Neural cell (in vitro differentiated cells): ENCODE data around the gene ETNK2. TPM values are rescaled to one million over a fixed set of nuclear protein-coding genes. Genes with fewer than 3 reads are reported as not detected.

Experiments used
- H2AFZ ChIP-seq: fragments of 200-600, 300-800 bp; sonication (generic), shearing (Covaris generic); 2 replicates; pipeline ENCODE4 v1.6.0; 2014; ENCODE audit warnings: low read depth, mild to moderate bottlenecking, antibody characterized with exemption, low read length, moderate library complexity
- H3F3A ChIP-seq: fragments of 200-600 bp; shearing (Covaris generic); 2 replicates; pipeline ENCODE4 v1.6.1; 2016; ENCODE audit warnings: mild to moderate bottlenecking, moderate library complexity, mixed read lengths, antibody characterized with exemption, low read length; ENCODE audit not compliant: insufficient read depth, poor library complexity, severe bottlenecking
- H3K27ac ChIP-seq: fragments of 200-600, 300-800 bp; sonication (generic), shearing (Covaris generic); 2 replicates; pipeline ENCODE4 v1.5.1; 2014; ENCODE audit warnings: mild to moderate bottlenecking, low read length, moderate library complexity
- H3K27me3 ChIP-seq: fragments of 300-800, 200-600 bp; sonication (generic), shearing (Covaris generic); 2 replicates; pipeline ENCODE4 v1.6.0; 2014; ENCODE audit warnings: mild to moderate bottlenecking, low read depth, low read length, moderate library complexity; ENCODE audit not compliant: insufficient read depth
- H3K36me3 ChIP-seq: fragments of 300-800, 200-600 bp; sonication (generic), shearing (Covaris generic); 2 replicates; pipeline ENCODE4 v1.5.1; 2014; ENCODE audit warnings: mild to moderate bottlenecking, antibody characterized with exemption, low read length, moderate library complexity; ENCODE audit not compliant: insufficient read depth
- H3K4me2 ChIP-seq: fragments of 300-800, 200-600 bp; sonication (generic), shearing (Covaris generic); 2 replicates; pipeline ENCODE4 v1.6.0; 2014; ENCODE audit warnings: mild to moderate bottlenecking, low read length
- H3K4me3 ChIP-seq: fragments of 300-800, 200-600 bp; sonication (generic), shearing (Covaris generic); 2 replicates; pipeline ENCODE4 v1.5.1; 2014; ENCODE audit warnings: mild to moderate bottlenecking, low read length, moderate library complexity
- H3K79me2 ChIP-seq: fragments of 200-600 bp; shearing (Covaris generic); replicated peaks from 2 replicates; pipeline ENCODE4 v1.6.0; 2014; ENCODE audit warnings: mild to moderate bottlenecking, low read length, moderate library complexity; ENCODE audit not compliant: insufficient read depth
- H3K9ac ChIP-seq: fragments of 300-800, 200-600 bp; sonication (generic), shearing (Covaris generic); 2 replicates; pipeline ENCODE4 v1.6.1; 2016; ENCODE audit warnings: mild to moderate bottlenecking, low read length, mixed read lengths
- H3K9me2 ChIP-seq: fragments of 200-600 bp; shearing (Covaris generic); 2 replicates; pipeline ENCODE4 v1.6.1; 2016; ENCODE audit warnings: mild to moderate bottlenecking, low read length, mixed read lengths; ENCODE audit not compliant: insufficient read depth
- H3K9me3 ChIP-seq: fragments of 200-600, 300-800 bp; sonication (generic), shearing (Covaris generic); 2 replicates; pipeline ENCODE4 v1.6.1; 2016; ENCODE audit warnings: mild to moderate bottlenecking, mixed run types, low read length, moderate library complexity, mixed read lengths
- H4K20me1 ChIP-seq: fragments of 200-600 bp; shearing (Covaris generic); 2 replicates; pipeline ENCODE4 v1.6.1; 2016; ENCODE audit warnings: mild to moderate bottlenecking, mixed run types; ENCODE audit not compliant: insufficient read depth
- EP300 ChIP-seq: fragments of 450-650 bp; conservative IDR thresholded peaks from 2 replicates; pipeline ENCODE4 v1.6.1; 2014; ENCODE audit warnings: antibody characterized with exemption, mild to moderate bottlenecking, moderate library complexity; ENCODE audit not compliant: poor library complexity, severe bottlenecking
- EZH2 ChIP-seq: fragments of 200-600, 300-800 bp; shearing (Covaris generic), sonication (generic); IDR thresholded peaks from 2 replicates; pipeline ENCODE4 v1.6.1; 2014; ENCODE audit warnings: antibody characterized with exemption, low read length, borderline replicate concordance, mild to moderate bottlenecking; ENCODE audit not compliant: insufficient read depth, poor library complexity, severe bottlenecking
- MXI1 ChIP-seq: fragments of 450-650 bp; conservative IDR thresholded peaks from 2 replicates; pipeline ENCODE4 v1.6.1; 2014; ENCODE audit warnings: antibody characterized with exemption, mild to moderate bottlenecking; ENCODE audit not compliant: poor library complexity, severe bottlenecking
- POLR2AphosphoS5 ChIP-seq: IDR thresholded peaks from 2 replicates; pipeline ENCODE4 v1.6.1; 2012
- RAD21 ChIP-seq: fragments of 450-650 bp; conservative IDR thresholded peaks from 2 replicates; pipeline ENCODE4 v1.6.1; 2014; ENCODE audit warnings: antibody characterized with exemption, mild to moderate bottlenecking, moderate library complexity
- SMC3 ChIP-seq: fragments of 450-650 bp; conservative IDR thresholded peaks from 2 replicates; pipeline ENCODE4 v1.6.1; 2014; ENCODE audit warnings: antibody characterized with exemption, mild to moderate bottlenecking, moderate library complexity; ENCODE audit not compliant: poor library complexity
- TAF1 ChIP-seq: IDR thresholded peaks from 2 replicates; pipeline ENCODE4 v1.6.1; 2012; ENCODE audit warnings: low read depth
- polyA plus RNA-seq: library from polyadenylated mRNA; depleted of rRNA; stranded (reverse); fragments of >200 nt; gene quantifications from 2 replicates; pipeline ENCODE4 v1.2.3, GENCODE V29; 2014
- TF ChIP-seq, protein P1 (sequence below): IDR thresholded peaks from 2 replicates; pipeline ENCODE4 v1.6.1; 2012; ENCODE audit warnings: borderline replicate concordance
- TF ChIP-seq, protein P2 (sequence below): fragments of 450-650 bp; IDR thresholded peaks from 2 replicates; pipeline ENCODE4 v1.5.1; 2014; ENCODE audit warnings: antibody characterized with exemption, mild to moderate bottlenecking, moderate library complexity; ENCODE audit not compliant: poor library complexity, severe bottlenecking

ETNK2 gene
- polyA plus RNA-seq, 1 donor from 2014 or later, result 26.7 TPM

DNA sequence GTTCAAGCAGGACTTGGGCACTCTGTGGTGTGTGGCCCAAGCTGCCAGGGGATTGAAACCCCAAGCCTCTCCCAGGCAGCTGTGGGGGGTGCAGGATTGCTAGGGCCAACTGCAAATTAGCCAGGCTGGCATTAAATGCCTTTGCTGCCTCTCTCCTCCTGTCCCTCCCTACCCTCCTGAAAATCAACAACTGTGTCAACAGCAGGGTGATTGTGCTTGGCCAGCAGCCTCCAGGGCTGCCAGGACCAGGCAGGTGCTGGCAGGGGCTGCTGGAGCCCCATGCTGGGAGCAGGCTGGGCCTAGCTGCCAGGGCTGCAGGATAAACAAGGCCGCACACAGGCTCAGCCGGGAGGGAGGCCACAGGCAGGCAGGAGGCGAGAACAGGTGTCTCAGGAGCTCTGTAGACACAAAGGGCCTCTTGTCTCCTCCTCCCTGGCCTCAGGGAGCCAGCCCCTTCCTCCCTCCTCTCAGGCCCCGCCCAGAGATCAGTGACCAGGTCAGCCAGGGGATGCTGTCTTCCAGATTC is 67.5 kb downstream of the ETNK2 start:
- TF ChIP-seq MXI1 (no peak), RAD21 (no peak), POLR2AphosphoS5 (no peak), EP300 (no peak), EZH2 (no peak), SMC3 (no peak)
- TF ChIP-seq, protein P1, sequence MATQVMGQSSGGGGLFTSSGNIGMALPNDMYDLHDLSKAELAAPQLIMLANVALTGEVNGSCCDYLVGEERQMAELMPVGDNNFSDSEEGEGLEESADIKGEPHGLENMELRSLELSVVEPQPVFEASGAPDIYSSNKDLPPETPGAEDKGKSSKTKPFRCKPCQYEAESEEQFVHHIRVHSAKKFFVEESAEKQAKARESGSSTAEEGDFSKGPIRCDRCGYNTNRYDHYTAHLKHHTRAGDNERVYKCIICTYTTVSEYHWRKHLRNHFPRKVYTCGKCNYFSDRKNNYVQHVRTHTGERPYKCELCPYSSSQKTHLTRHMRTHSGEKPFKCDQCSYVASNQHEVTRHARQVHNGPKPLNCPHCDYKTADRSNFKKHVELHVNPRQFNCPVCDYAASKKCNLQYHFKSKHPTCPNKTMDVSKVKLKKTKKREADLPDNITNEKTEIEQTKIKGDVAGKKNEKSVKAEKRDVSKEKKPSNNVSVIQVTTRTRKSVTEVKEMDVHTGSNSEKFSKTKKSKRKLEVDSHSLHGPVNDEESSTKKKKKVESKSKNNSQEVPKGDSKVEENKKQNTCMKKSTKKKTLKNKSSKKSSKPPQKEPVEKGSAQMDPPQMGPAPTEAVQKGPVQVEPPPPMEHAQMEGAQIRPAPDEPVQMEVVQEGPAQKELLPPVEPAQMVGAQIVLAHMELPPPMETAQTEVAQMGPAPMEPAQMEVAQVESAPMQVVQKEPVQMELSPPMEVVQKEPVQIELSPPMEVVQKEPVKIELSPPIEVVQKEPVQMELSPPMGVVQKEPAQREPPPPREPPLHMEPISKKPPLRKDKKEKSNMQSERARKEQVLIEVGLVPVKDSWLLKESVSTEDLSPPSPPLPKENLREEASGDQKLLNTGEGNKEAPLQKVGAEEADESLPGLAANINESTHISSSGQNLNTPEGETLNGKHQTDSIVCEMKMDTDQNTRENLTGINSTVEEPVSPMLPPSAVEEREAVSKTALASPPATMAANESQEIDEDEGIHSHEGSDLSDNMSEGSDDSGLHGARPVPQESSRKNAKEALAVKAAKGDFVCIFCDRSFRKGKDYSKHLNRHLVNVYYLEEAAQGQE, result no peak
- no peaks in the 10 kb centered on the region for H3F3A ChIP-seq
- H3K79me2 ChIP-seq, result no peaks in the 10 kb centered on the region
- no peak overlapping the region for H3K4me3 ChIP-seq
- no peaks in the 10 kb centered on the region for H4K20me1 ChIP-seq
- no peaks in the 10 kb centered on the region for H3K9me3 ChIP-seq
- no peak overlapping the region for H3K4me2 ChIP-seq
- H3K9me2 ChIP-seq, result no peaks in the 10 kb centered on the region
- no peak overlapping the region for H3K27ac ChIP-seq
- H3K9ac ChIP-seq, result peak overlapping the region; percentile 31
- no peaks in the 10 kb centered on the region for H3K27me3 ChIP-seq
- no peak overlapping the region for H2AFZ ChIP-seq
- no peaks in the 10 kb centered on the region for H3K36me3 ChIP-seq

DNA sequence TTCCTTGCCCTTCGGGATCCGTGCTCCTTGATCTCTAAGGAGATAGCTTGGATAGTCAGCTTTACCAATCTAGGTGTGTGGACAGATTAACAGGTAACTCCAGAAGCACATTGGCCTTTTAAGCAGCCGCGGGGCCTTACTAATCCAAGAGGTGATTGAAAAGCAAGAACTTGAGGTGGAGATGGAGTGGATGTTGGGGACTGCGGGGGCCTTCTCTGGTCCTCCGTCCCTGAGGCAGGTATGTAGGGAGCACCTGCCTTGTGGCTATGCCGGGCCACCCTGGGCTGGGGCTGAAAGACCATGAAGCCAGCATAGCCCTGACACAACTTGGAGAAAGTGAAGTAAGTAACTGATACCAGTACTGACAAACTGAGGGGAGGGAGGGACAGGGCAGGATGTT is 68.4 kb downstream of the ETNK2 start:
- Histone ChIP-seq H3K9me3 (no peaks in the 10 kb centered on the region), H3K27me3 (no peaks in the 10 kb centered on the region), H3K27ac (no peak overlapping the region), H2AFZ (no peak overlapping the region), H3K4me3 (no peak overlapping the region), H3K79me2 (no peaks in the 10 kb centered on the region), H3K9ac (no peak overlapping the region), H3F3A (no peaks in the 10 kb centered on the region), H3K36me3 (no peaks in the 10 kb centered on the region), H3K4me2 (no peak overlapping the region), H4K20me1 (no peaks in the 10 kb centered on the region), H3K9me2 (no peaks in the 10 kb centered on the region)
- no peak for TF ChIP-seq POLR2AphosphoS5
- TF ChIP-seq EP300, result no peak
- TF ChIP-seq, protein P2, sequence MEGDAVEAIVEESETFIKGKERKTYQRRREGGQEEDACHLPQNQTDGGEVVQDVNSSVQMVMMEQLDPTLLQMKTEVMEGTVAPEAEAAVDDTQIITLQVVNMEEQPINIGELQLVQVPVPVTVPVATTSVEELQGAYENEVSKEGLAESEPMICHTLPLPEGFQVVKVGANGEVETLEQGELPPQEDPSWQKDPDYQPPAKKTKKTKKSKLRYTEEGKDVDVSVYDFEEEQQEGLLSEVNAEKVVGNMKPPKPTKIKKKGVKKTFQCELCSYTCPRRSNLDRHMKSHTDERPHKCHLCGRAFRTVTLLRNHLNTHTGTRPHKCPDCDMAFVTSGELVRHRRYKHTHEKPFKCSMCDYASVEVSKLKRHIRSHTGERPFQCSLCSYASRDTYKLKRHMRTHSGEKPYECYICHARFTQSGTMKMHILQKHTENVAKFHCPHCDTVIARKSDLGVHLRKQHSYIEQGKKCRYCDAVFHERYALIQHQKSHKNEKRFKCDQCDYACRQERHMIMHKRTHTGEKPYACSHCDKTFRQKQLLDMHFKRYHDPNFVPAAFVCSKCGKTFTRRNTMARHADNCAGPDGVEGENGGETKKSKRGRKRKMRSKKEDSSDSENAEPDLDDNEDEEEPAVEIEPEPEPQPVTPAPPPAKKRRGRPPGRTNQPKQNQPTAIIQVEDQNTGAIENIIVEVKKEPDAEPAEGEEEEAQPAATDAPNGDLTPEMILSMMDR, result no peak
- no peak for TF ChIP-seq MXI1
- TF ChIP-seq, protein P1, result no peak
- TF ChIP-seq TAF1, result no peak
- no peak for TF ChIP-seq RAD21
- TF ChIP-seq EZH2, result no peak
- TF ChIP-seq SMC3, result no peak
